HepG2 (cell line): ENCODE results near the gene ACSM5. TPM values are rescaled to one million over a fixed set of nuclear protein-coding genes. Genes with fewer than 3 reads are reported as not detected.
A peak's percentile ranks its signal among the peaks of the same experiment; 100 is the strongest.

Experiments used
- ATAC-seq: fragments of 200-7000 bp; cut with Tn5 transposase; 3 replicates; pipeline ENCODE4 v1.9.1; 2020; ENCODE audit warnings: mild to moderate bottlenecking, moderate library complexity
- BruUV-seq: library from RNA; stranded (reverse); fragments of 400-500 nt; replicated peaks from 2 replicates; lab custom pipeline; 2021; lab: Mats Ljungman, UMichigan
- CTCF ChIA-PET: fragments of 300-600 bp; formaldehyde crosslinking; extraction: SDS; loops from one replicate; lab custom pipeline; 2021; ENCODE audit warnings: low total read pairs, inconsistent platforms, low intra/inter-chr PET ratio; lab: Yijun Ruan, JAX
- POLR2A ChIA-PET: fragments of 350-600 bp; sonication (Branson Sonifier 250); formaldehyde crosslinking; loops from one replicate; lab custom pipeline; 2020; ENCODE audit warnings: antibody characterized with exemption, inconsistent platforms; lab: Yijun Ruan, JAX
- DNase-seq: peaks from one replicate; pipeline ENCODE4 v3.0.0-alpha.2; 2015; ENCODE audit warnings: low spot score
- FAIRE-seq: peaks from 3 replicates; lab custom pipeline; 2011; peaks lifted over from hg19 to GRCh38; lab: Jason Lieb, UNC
- H2AFZ ChIP-seq: one replicate; pipeline ENCODE4 v1.6.1; 2011; ENCODE audit warnings: low read length, inconsistent platforms
- H3K27ac ChIP-seq: fragments of 300-600 bp; 3 replicates; pipeline ENCODE4 v1.8.0; 2011; ENCODE audit warnings: mixed run types, mild to moderate bottlenecking, mixed read lengths, low read length, inconsistent platforms; ENCODE audit not compliant: insufficient read depth; ENCODE audit errors: extremely low read length
- H3K27me3 ChIP-seq, 2 experiments: fragments of 200-600 bp in 1 of 2; 2 replicates in 1 of 2; 3 replicates in 1 of 2; pipeline versions ENCODE4 v1.6.0 to v1.8.0; 2011; ENCODE audit warnings: low read length in 2 of 2, mild to moderate bottlenecking in 2 of 2, moderate library complexity in 2 of 2, inconsistent platforms in 1 of 2; ENCODE audit not compliant: insufficient read depth in 2 of 2, control insufficient read depth in 1 of 2
- H3K36me3 ChIP-seq, 2 experiments: fragments of 200-600 bp in 1 of 2; replicated peaks in 1 of 2; 2 replicates in 1 of 2; 3 replicates in 1 of 2; pipeline versions ENCODE4 v1.5.1 to v1.8.0; 2011; ENCODE audit warnings: low read length in 2 of 2, inconsistent platforms in 1 of 2; ENCODE audit not compliant: insufficient read depth in 2 of 2, control insufficient read depth in 1 of 2
- H3K4me1 ChIP-seq: 2 replicates; pipeline ENCODE4 v1.5.1; 2012; ENCODE audit warnings: low read length, inconsistent platforms; ENCODE audit not compliant: insufficient read depth
- H3K4me2 ChIP-seq: 2 replicates; pipeline ENCODE4 v1.6.0; 2011; ENCODE audit warnings: low read depth, low read length, inconsistent platforms
- H3K4me3 ChIP-seq, 3 experiments: fragments of 200-600 bp in 1 of 3; sonication (generic), shearing (Covaris generic) in 1 of 3; replicated peaks in 1 of 3; 2 replicates each; pipeline ENCODE4 v1.5.1; 2011 to 2016; ENCODE audit warnings: low read length in 3 of 3, inconsistent platforms in 2 of 3, low read depth in 2 of 3, mild to moderate bottlenecking in 2 of 3, control low read depth in 1 of 3, mixed read lengths in 1 of 3; ENCODE audit not compliant: insufficient read depth in 1 of 3
- H3K79me2 ChIP-seq: one replicate; pipeline ENCODE4 v1.6.1; 2011; ENCODE audit warnings: low read length, inconsistent platforms; ENCODE audit not compliant: insufficient read depth
- H3K9ac ChIP-seq: 2 replicates; pipeline ENCODE4 v1.6.0; 2011; ENCODE audit warnings: mild to moderate bottlenecking, low read depth, low read length, inconsistent platforms; ENCODE audit not compliant: insufficient read depth
- H3K9me3 ChIP-seq: 2 replicates; pipeline ENCODE4 v1.5.1; 2012; ENCODE audit warnings: mild to moderate bottlenecking, low read length
- H4K20me1 ChIP-seq: 2 replicates; pipeline ENCODE4 v1.6.0; 2011; ENCODE audit warnings: inconsistent platforms, mild to moderate bottlenecking, low read length, moderate library complexity; ENCODE audit not compliant: insufficient read depth
- ARID2 ChIP-seq: sonication (generic); formaldehyde crosslinking; IDR thresholded peaks from 2 replicates; pipeline ENCODE4 v1.8.1; 2022; ENCODE audit warnings: mild to moderate bottlenecking, missing genetic modification reagents, borderline replicate concordance
- HNF4A ChIP-seq: sonication (generic); formaldehyde crosslinking; IDR thresholded peaks from 2 replicates; pipeline ENCODE4 v1.4.0; 2020; ENCODE audit warnings: missing genetic modification reagents
- IRX3 ChIP-seq: sonication (generic); formaldehyde crosslinking; IDR thresholded peaks from 2 replicates; pipeline ENCODE4 v1.8.1; 2023; ENCODE audit warnings: mild to moderate bottlenecking, low read depth, missing genetic modification reagents, borderline replicate concordance
- KAT8 ChIP-seq: IDR thresholded peaks from 2 replicates; pipeline ENCODE4 v1.6.1; 2016; ENCODE audit warnings: missing genetic modification reagents, missing compliant biosample characterization
- NCOA2 ChIP-seq: sonication (generic); formaldehyde crosslinking; IDR thresholded peaks from 2 replicates; pipeline ENCODE4 v1.8.0; 2022; ENCODE audit warnings: inconsistent platforms
- SALL1 ChIP-seq: sonication (generic); formaldehyde crosslinking; IDR thresholded peaks from 2 replicates; pipeline ENCODE4 v1.8.0; 2022; ENCODE audit warnings: mild to moderate bottlenecking, missing genetic modification reagents
- SP4 ChIP-seq: sonication (generic); formaldehyde crosslinking; IDR thresholded peaks from 2 replicates; pipeline ENCODE4 v1.8.1; 2023; ENCODE audit warnings: mild to moderate bottlenecking, missing genetic modification reagents
- ZMYM3 ChIP-seq: sonication (generic); formaldehyde crosslinking; IDR thresholded peaks from 2 replicates; pipeline ENCODE4 v1.5.1; 2020; ENCODE audit warnings: mild to moderate bottlenecking, missing genetic modification reagents
- ZNF251 ChIP-seq: sonication (generic); formaldehyde crosslinking; IDR thresholded peaks from 2 replicates; pipeline ENCODE4 v1.9.0; 2021; ENCODE audit warnings: mild to moderate bottlenecking, missing genetic modification reagents
- ZNF335 ChIP-seq: sonication (generic); formaldehyde crosslinking; IDR thresholded peaks from 2 replicates; pipeline ENCODE4 v1.4.0; 2020; ENCODE audit warnings: missing genetic modification reagents
- WGBS: methylation state at CpG from one replicate; pipeline ENCODE4 v1.1.6; 2017; ENCODE audit warnings: low lambda C conversion rate; 5-methylcytosine and 5-hydroxymethylcytosine counted together
- in situ Hi-C: cut with HindIII; loops from 2 replicates; pipeline ENCODE4 v1.10.0; 2017; ENCODE audit warnings: low pct_unique_long_range_greater_than_20kb; ENCODE audit not compliant: extremely low pct_ligation_motif_present
- intact Hi-C: fragments of 100-400 bp; cut with micrococcal nuclease; formaldehyde crosslinking; loops from one replicate; pipeline ENCODE4 v1.10.0; 2022; ENCODE audit not compliant: unreplicated experiment
- polyA plus RNA-seq, 8 experiments: library from polyadenylated mRNA; depleted of rRNA in 3 of 8; stranded (reverse) in 7 of 8; unstranded in 1 of 8; fragments of >200 nt; fragmentation: Illumina TruSeq in 4 of 8; extraction: Trizol in 4 of 8; gene quantifications; 2 replicates each; pipeline versions ENCODE4 v1.2.1 to v1.2.3, GENCODE V29; 2011 to 2016; ENCODE audit warnings: low read depth in 4 of 8, missing spikeins in 1 of 8, mixed read lengths in 1 of 8; ENCODE audit not compliant: insufficient read depth in 1 of 8
- total RNA-seq, 5 experiments: library from RNA; depleted of rRNA; stranded (reverse); fragments of >200 nt; fragmentation: Illumina TruSeq; extraction: Trizol; gene quantifications; 2 replicates each; pipeline ENCODE4 v1.2.3, GENCODE V29; 2016; ENCODE audit warnings: low read depth in 1 of 5
- TF ChIP-seq, protein P1 (sequence below): sonication (generic); formaldehyde crosslinking; IDR thresholded peaks from 2 replicates; pipeline ENCODE4 v1.8.0; 2022; ENCODE audit warnings: missing genetic modification reagents, mild to moderate bottlenecking, borderline replicate concordance
- TF ChIP-seq, protein P2 (sequence below), 2 experiments: sonication (generic) in 1 of 2; formaldehyde crosslinking in 1 of 2; IDR thresholded peaks; 2 replicates each; pipeline versions ENCODE4 v1.5.1 to v1.6.1; 2011 to 2020; ENCODE audit warnings: borderline replicate concordance in 1 of 2, low read depth in 1 of 2, low read length in 1 of 2, mild to moderate bottlenecking in 1 of 2, missing genetic modification reagents in 1 of 2, moderate library complexity in 1 of 2

ACSM5 gene
- total and polyA plus RNA-seq, 2 of the 13 experiments (the other 11 are each of a cell fraction or from before 2014, with no cell fraction given) = 9.1 to 15.0 TPM

DNA sequence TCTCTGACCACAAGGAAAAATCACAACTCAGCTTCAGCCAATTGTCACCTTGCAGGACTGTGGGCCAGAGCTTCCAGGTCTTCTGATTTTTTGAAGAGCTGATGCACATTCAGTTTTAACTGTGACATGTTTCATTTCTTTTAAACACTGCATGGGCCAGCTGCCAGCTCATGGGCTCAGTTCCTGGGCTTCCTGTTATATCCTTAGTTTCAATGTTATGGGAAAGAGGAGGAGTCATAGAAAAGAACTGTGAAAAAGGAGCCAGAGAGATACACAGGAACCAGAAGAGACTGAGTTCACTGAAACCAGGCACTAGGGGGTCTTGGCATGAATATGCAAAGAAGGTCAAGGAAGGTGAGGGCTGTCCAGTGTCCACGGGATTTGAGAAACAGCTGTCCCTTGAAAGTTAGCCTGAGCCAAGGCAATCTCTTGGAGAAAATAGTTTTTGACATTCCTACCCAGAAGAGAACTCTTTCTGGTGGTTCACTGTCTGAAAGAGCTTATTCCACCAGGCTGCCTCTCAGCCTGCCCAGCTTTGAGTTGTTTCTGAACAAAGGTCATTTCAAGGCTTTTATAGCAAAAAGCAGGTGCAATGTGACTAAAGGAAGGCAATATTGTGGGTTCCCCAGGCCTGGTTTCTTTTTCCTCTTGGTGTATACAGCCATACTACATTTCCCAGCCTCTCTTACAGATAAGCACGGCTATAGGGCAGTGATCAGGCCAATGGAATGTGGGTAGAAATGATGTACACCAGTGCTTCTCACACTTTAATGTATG, 15.3 kb upstream of the ACSM5 start:
- H3K9ac ChIP-seq = 0 out of 2 replicates have a peak overlapping the region, but pooled peaks have one; percentile 0
- CTCF ChIA-PET = no interaction called here
- TF ChIP-seq, protein P1, sequence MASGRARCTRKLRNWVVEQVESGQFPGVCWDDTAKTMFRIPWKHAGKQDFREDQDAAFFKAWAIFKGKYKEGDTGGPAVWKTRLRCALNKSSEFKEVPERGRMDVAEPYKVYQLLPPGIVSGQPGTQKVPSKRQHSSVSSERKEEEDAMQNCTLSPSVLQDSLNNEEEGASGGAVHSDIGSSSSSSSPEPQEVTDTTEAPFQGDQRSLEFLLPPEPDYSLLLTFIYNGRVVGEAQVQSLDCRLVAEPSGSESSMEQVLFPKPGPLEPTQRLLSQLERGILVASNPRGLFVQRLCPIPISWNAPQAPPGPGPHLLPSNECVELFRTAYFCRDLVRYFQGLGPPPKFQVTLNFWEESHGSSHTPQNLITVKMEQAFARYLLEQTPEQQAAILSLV (CRISPR knock-in tag) = no peak
- TF ChIP-seq SP4 (0 out of 2 replicates have a peak, but pooled peaks have one; percentile 16), IRX3 (CRISPR knock-in tag) (0 out of 2 replicates have a peak, but pooled peaks have one; percentile 2), ZMYM3 (CRISPR knock-in tag) (peak; percentile 26; the same call in 1 of the 2 replicates), NCOA2 (CRISPR knock-in tag) (no peak), ZNF251 (CRISPR knock-in tag) (no peak), KAT8 (CRISPR knock-in tag) (peak; percentile 16; the same call in 1 of the 2 replicates), ZNF335 (no peak), SALL1 (CRISPR knock-in tag) (peak; percentile 18; the same call in 1 of the 2 replicates), ARID2 (CRISPR knock-in tag) (0 out of 2 replicates have a peak, but pooled peaks have one; percentile 20), HNF4A (CRISPR knock-in tag) (peak; percentile 41; the same call in 1 of the 2 replicates)
- TF ChIP-seq, protein P2, sequence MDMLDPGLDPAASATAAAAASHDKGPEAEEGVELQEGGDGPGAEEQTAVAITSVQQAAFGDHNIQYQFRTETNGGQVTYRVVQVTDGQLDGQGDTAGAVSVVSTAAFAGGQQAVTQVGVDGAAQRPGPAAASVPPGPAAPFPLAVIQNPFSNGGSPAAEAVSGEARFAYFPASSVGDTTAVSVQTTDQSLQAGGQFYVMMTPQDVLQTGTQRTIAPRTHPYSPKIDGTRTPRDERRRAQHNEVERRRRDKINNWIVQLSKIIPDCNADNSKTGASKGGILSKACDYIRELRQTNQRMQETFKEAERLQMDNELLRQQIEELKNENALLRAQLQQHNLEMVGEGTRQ (IDR thresholded peaks at IDR 0.05; ENCODE audit: low read depth, low read length) = no peak
- TF ChIP-seq, protein P2 (CRISPR knock-in tag; IDR thresholded peaks at IDR 0.05; ENCODE audit: borderline replicate concordance) = peak; percentile 43; the same call in 1 of the 2 replicates

More for the DNA sequence above, 15.3 kb upstream of the ACSM5 start:
- no peak for DNase-seq
- peaks cover 49% of the 10 kb centered on the region for H3K4me1 ChIP-seq
- no peaks in the 10 kb centered on the region for H3K36me3 ChIP-seq
- no peak overlapping the region for H2AFZ ChIP-seq
- no peaks in the 10 kb centered on the region for H3K9me3 ChIP-seq
- POLR2A ChIA-PET = interaction anchor here (1.6 kb wide), 1 partner anchor 16 kb away, joined by 4 read pairs; the partner anchor contains the start of gene ACSM5
- no peaks in the 10 kb centered on the region for H3K27me3 ChIP-seq
- in situ Hi-C loops = loop anchor here (25.0 kb wide), 1 partner anchor 807 kb away; no protein-coding TSS in a partner anchor
- H3K79me2 ChIP-seq = no peaks in the 10 kb centered on the region
- WGBS = 2% methylated on average over 2 of the region's 2 CpGs
- ATAC-seq = peak; percentile 26; the same call in 1 of the 3 replicates
- peak overlapping the region; percentile 38 for H3K4me2 ChIP-seq
- peak overlapping the region; percentile 1 for H3K27ac ChIP-seq
- intact Hi-C loops = no loop called here
- H3K4me3 ChIP-seq = no peak overlapping the region
- FAIRE-seq = no peak
- no peaks in the 10 kb centered on the region for H4K20me1 ChIP-seq
- no TSS peak for BruUV-seq
